Body of pancreas (tissue), 4 donors: ENCODE measurements around the gene APMAP. TPM values are rescaled to one million over a fixed set of nuclear protein-coding genes. Genes with fewer than 3 reads are reported as not detected.
"Not testable (repeated sequence)": the region's sequence is repeated elsewhere in the genome, so short reads cannot be mapped to it uniquely, and the experiment has no call there.

Experiments used
- ATAC-seq: fragments of 150-250 bp; one replicate; pipeline ENCODE4 v1.9.1; 2016
- DNase-seq, 4 donors: peaks; one replicate each; pipeline ENCODE4 v3.0.0-alpha.2; 2019
- H3K27ac ChIP-seq, 4 donors: fragments of 200-600 bp; sonication (generic); 1 replicate in 3 of 4; 2 replicates in 1 of 4; pipeline versions ENCODE4 v1.5.1 to v1.6.1; 2016 to 2019; ENCODE audit warnings: mild to moderate bottlenecking in 1 of 4, mixed read lengths in 1 of 4, moderate library complexity in 1 of 4
- H3K27me3 ChIP-seq, 2 donors: fragments of 200-600 bp; sonication (generic); one replicate each; pipeline ENCODE4 v1.6.0; 2016; ENCODE audit warnings: mild to moderate bottlenecking in 1 of 2
- H3K36me3 ChIP-seq, 2 donors: fragments of 200-600 bp; sonication (generic); replicated peaks in 1 of 2; 2 replicates each; pipeline ENCODE4 v1.5.1; 2016; ENCODE audit warnings: low read depth in 2 of 2; ENCODE audit not compliant: insufficient read depth in 1 of 2
- H3K4me1 ChIP-seq: fragments of 200-600 bp; sonication (generic); one replicate; pipeline ENCODE4 v1.6.0; 2016
- H3K4me3 ChIP-seq, 2 donors: fragments of 200-600 bp; sonication (generic); 1 replicate in 1 of 2; 2 replicates in 1 of 2; pipeline ENCODE4 v1.5.1; 2016 to 2019
- H3K9me3 ChIP-seq, 3 donors: fragments of 200-600 bp; sonication (generic); 1 replicate in 2 of 3; 2 replicates in 1 of 3; pipeline ENCODE4 v1.5.1; 2016
- CTCF ChIP-seq, 7 experiments: fragments of 450-650 bp in 4 of 7; fragments of 200-600 bp in 3 of 7; sonication (generic) in 3 of 7; IDR thresholded peaks; one replicate each; pipeline ENCODE4 v1.5.1; 2016 to 2019; ENCODE audit warnings: antibody characterized with exemption in 7 of 7
- POLR2A ChIP-seq, 3 donors: fragments of 450-650 bp; IDR thresholded peaks; one replicate each; pipeline ENCODE4 v1.6.1; 2016; ENCODE audit warnings: antibody characterized with exemption in 3 of 3, mild to moderate bottlenecking in 2 of 3
- WGBS, 2 donors: methylation state at CpG; one replicate each; pipeline ENCODE4 v1.1.5; 2017; 5-methylcytosine and 5-hydroxymethylcytosine counted together
- intact Hi-C: fragments of 100-400 bp; cut with DNase I; formaldehyde crosslinking; loops from one replicate; pipeline ENCODE4 v1.15.1; 2023
- total RNA-seq, 2 donors: library from RNA; depleted of rRNA; stranded (reverse); fragments of >200 nt; gene quantifications; one replicate each; pipeline ENCODE4 v1.1.0, GENCODE V29; 2016

The APMAP gene
- total RNA-seq, 2 donors from 2014 or later: 38.9 to 51.4 TPM

GRCh38 chr20:24934716-24935115, 57.8 kb downstream of the APMAP start:
- 76 to 86% methylated on average over 3 of the region's 3 CpGs for WGBS, 2 donors
- TF ChIP-seq CTCF (IDR thresholded peaks at IDR 0.05) (no peak), POLR2A (IDR thresholded peaks at IDR 0.05) (no peak)
- no peak overlapping the region for H3K27ac ChIP-seq
- intact Hi-C loops: no loop called here
- peaks cover 25% of the 10 kb centered on the region for H3K4me1 ChIP-seq
- DNase-seq (no peak), ATAC-seq (no peak)
- H3K36me3 ChIP-seq: no peaks in the 10 kb centered on the region
- no peak overlapping the region for H3K4me3 ChIP-seq
- H3K27me3 ChIP-seq: no peaks in the 10 kb centered on the region
- H3K9me3 ChIP-seq: no peaks in the 10 kb centered on the region

- WGBS, 2 donors: 59 to 77% methylated on average over 5 to 9 of the region's 9 CpGs
Observed at GRCh38 chr20:24934101-24934661, 58.4 kb downstream of the APMAP start.

GRCh38 chr20:24933266-24933908, 59.2 kb downstream of the APMAP start:
- Histone ChIP-seq H3K9me3 (no peaks in the 10 kb centered on the region), H3K36me3 (no peaks in the 10 kb centered on the region), H3K4me1 (peaks cover 30% of the 10 kb centered on the region), H3K4me3 (no peak overlapping the region), H3K27me3 (no peaks in the 10 kb centered on the region), H3K27ac (no peak overlapping the region)
- TF ChIP-seq CTCF (IDR thresholded peaks at IDR 0.05) (no peak), POLR2A (IDR thresholded peaks at IDR 0.05) (peak in 1 of 3 donors; percentile 8)
- WGBS, 2 donors: 86 to 92% methylated on average over 4 to 7 of the region's 7 CpGs
- DNase-seq (no peak), ATAC-seq (no peak)
- intact Hi-C loops: no loop called here

More at GRCh38 chr20:24934101-24934661, 58.4 kb downstream of the APMAP start:
- Histone ChIP-seq H3K4me1 (peaks cover 30% of the 10 kb centered on the region), H3K9me3 (no peaks in the 10 kb centered on the region), H3K27me3 (no peaks in the 10 kb centered on the region), H3K4me3 (no peak overlapping the region), H3K27ac (no peak overlapping the region), H3K36me3 (no peaks in the 10 kb centered on the region)
- TF ChIP-seq CTCF (IDR thresholded peaks at IDR 0.05) (no peak), POLR2A (IDR thresholded peaks at IDR 0.05) (no peak)
- intact Hi-C loops: no loop called here
- no peak for ATAC-seq
- DNase-seq: peak in 1 of 4 donors; percentile 36

GRCh38 chr20:24931893-24932292, 60.7 kb downstream of the APMAP start:
- H3K4me3 ChIP-seq, intact Hi-C loops: not testable (repeated sequence)
- 36 to 57% methylated on average over 1 of the region's 1 CpG for WGBS, 2 donors

GRCh38 chr20:24930724-24931688, 61.5 kb downstream of the APMAP start:
- peak; percentile 46 to 85 (median 65) for TF ChIP-seq CTCF (IDR thresholded peaks at IDR 0.05)
- TF ChIP-seq POLR2A (IDR thresholded peaks at IDR 0.05): peak in 1 of 3 donors; percentile 11
- intact Hi-C loops, ATAC-seq, H3K9me3 ChIP-seq, H3K27me3 ChIP-seq, H3K36me3 ChIP-seq: not testable (repeated sequence)
- DNase-seq: peak in 2 of 4 donors; percentile 19 to 29
- peak overlapping the region; percentile 96 to 100 (median 98) for H3K27ac ChIP-seq
- 24 to 28% methylated on average over 15 of the region's 15 CpGs for WGBS, 2 donors
- peak overlapping the region in 1 of 2 donors; percentile 35 for H3K4me3 ChIP-seq
- H3K4me1 ChIP-seq: peaks cover 30% of the 10 kb centered on the region

More at GRCh38 chr20:24931893-24932292, 60.7 kb downstream of the APMAP start:
- H3K4me1 ChIP-seq: peaks cover 30% of the 10 kb centered on the region
- H3K9me3 ChIP-seq, DNase-seq, H3K27me3 ChIP-seq, ATAC-seq, H3K36me3 ChIP-seq: not testable (repeated sequence)
- H3K27ac ChIP-seq: peak overlapping the region in 2 of 4 donors; percentile 96 to 99
